PFSK-1 (cell line): ENCODE results near the gene LSM12.

Experiments used
- POLR2AphosphoS5 ChIP-seq: IDR thresholded peaks from 2 replicates; pipeline ENCODE4 v1.6.1; 2012; ENCODE audit warnings: low read depth, mild to moderate bottlenecking, control low read depth, low read length, moderate library complexity
- TAF1 ChIP-seq: IDR thresholded peaks from 2 replicates; pipeline ENCODE4 v1.6.1; 2012; ENCODE audit warnings: low read length, control low read depth, borderline replicate concordance; ENCODE audit not compliant: insufficient read depth

DNA sequence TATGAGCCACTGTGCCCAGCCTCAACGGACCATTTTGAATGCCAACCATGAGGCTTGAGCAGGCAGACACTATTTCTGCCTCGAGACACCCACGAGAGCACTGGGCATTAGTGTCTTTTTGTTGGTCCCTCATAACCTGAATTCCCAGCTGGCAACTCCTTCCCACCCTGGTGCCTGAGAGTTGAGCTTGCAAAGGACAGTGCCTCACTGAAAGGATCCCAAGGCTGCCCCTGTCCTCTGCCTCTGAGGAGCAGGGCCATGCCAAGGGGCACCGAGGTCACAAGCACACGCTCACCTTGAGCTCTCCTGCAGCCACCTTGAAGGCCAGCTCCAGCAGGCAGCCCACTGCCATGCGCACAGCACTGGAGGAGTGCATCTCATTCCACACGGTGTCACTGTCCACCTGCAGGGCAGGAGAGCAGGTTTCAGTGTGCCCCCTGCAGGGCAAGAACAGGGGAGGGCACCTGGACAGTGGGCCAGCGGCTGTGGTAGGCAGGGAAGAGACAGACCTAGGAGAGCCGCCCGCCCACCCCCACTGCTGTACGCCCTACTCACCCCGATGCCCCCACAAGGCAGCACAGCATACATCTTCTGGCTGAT is 16.9 kb upstream of the LSM12 start:
- TF ChIP-seq POLR2AphosphoS5: no peak
- TF ChIP-seq TAF1: no peak
